Measurements from ENCODE around the gene KIF19. TPM values are rescaled to one million over a fixed set of nuclear protein-coding genes. Genes with fewer than 3 reads are reported as not detected.
"Not testable (repeated sequence)": the region's sequence is repeated elsewhere in the genome, so short reads cannot be mapped to it uniquely, and the experiment has no call there.

The KIF19 gene
- not detected in 2 replicates for total RNA-seq (2021)
- not detected for Bru-seq, nascent RNA
- BruChase-seq, experiment 1, labeled RNA remaining after a 2-hour chase: not detected
- not detected for BruChase-seq, experiment 2, labeled RNA remaining after a 6-hour chase
- long read RNA-seq: 0 reads

DNA sequence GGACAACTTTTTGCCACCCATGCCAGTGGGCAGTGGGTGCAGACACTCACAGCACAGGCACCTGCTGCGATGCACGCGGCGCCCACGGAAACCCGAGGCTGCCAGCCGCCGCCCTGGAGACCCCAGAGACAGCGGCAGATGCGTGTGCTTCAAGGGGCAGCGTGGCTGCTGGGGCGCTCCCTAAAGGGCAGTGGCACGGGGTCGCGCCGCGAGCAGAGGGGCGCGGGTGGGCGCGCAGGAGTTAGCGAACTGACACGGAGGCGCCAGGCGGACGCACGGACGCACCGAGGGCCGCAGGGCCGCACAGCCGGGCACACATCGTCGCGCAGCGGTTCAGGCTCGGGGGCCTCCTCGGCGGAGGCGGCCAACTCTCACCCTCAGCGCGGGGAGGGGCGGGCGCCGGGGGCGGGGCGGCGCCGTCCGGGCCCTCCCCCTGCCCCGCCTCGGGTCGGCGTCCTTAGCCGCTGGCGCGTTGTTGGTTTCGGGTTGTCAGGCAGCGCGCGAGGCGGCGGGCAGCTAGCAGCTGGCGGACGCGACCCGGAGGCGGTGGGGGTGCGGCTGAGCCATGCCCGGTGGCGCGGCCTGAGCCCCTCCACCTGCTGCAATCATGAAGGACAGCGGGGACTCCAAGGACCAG is at the start of gene KIF19:
TSS of gene KIF19 (plus strand) at position 484 of the 637 bp plus-strand sequence. CDS start at position 608, 124 bp downstream.
- CTCF ChIA-PET: no interaction called here
- no peaks in the 10 kb centered on the region for H3K4me1 ChIP-seq (replicated peaks; ENCODE audit: insufficient read depth)
- H3K36me3 ChIP-seq (ENCODE audit: low read depth): no peaks in the 10 kb centered on the region
- no TSS peak for BruUV-seq (replicated peaks)
- no peak within 1 kb of the TSS for H3K4me3 ChIP-seq
- H3K9me2 ChIP-seq (ENCODE audit: insufficient read depth): no peaks in the 10 kb centered on the region
- no peaks in the 10 kb centered on the region for H3K79me2 ChIP-seq (ENCODE audit: low read depth)
- H2AFZ ChIP-seq: no peak within 1 kb of the TSS
- H3K9me3 ChIP-seq (ENCODE audit: insufficient read depth, low read depth): no peaks in the 10 kb centered on the region
- intact Hi-C loops (cut with micrococcal nuclease; ENCODE audit: unreplicated experiment): no loop called here
- H3K4me2 ChIP-seq: peak within 1 kb of the TSS; percentile 28; the same call in 1 of the 2 replicates
- H4K20me1 ChIP-seq (ENCODE audit: insufficient read depth): no peaks in the 10 kb centered on the region
- H3K27me3 ChIP-seq (ENCODE audit: insufficient read depth, low read depth): peaks cover 57% of the 10 kb centered on the region
- POLR2A ChIA-PET (ENCODE audit: unreplicated experiment): no interaction called here
- TF ChIP-seq, protein P1, sequence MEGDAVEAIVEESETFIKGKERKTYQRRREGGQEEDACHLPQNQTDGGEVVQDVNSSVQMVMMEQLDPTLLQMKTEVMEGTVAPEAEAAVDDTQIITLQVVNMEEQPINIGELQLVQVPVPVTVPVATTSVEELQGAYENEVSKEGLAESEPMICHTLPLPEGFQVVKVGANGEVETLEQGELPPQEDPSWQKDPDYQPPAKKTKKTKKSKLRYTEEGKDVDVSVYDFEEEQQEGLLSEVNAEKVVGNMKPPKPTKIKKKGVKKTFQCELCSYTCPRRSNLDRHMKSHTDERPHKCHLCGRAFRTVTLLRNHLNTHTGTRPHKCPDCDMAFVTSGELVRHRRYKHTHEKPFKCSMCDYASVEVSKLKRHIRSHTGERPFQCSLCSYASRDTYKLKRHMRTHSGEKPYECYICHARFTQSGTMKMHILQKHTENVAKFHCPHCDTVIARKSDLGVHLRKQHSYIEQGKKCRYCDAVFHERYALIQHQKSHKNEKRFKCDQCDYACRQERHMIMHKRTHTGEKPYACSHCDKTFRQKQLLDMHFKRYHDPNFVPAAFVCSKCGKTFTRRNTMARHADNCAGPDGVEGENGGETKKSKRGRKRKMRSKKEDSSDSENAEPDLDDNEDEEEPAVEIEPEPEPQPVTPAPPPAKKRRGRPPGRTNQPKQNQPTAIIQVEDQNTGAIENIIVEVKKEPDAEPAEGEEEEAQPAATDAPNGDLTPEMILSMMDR (conservative IDR thresholded peaks at IDR 0.05): no peak
- TF ChIP-seq EZH2 (IDR thresholded peaks at IDR 0.05; ENCODE audit: low read depth): no peak
- H3F3A ChIP-seq (ENCODE audit: insufficient read depth, low read depth): no peaks in the 10 kb centered on the region
- no peak within 1 kb of the TSS for H3K27ac ChIP-seq
- DNase-seq: no peak

GRCh38 chr17:74276541-74277009 is 49.5 kb upstream of the KIF19 start:
- no peak overlapping the region for H3K4me3 ChIP-seq
- no peak for DNase-seq
- TF ChIP-seq EZH2 (IDR thresholded peaks at IDR 0.05; ENCODE audit: low read depth): no peak
- TF ChIP-seq, protein P1 (conservative IDR thresholded peaks at IDR 0.05): no peak
- no peaks in the 10 kb centered on the region for H3K4me1 ChIP-seq (replicated peaks; ENCODE audit: insufficient read depth)
- no peaks in the 10 kb centered on the region for H4K20me1 ChIP-seq (ENCODE audit: insufficient read depth)
- no peak overlapping the region for H3K27ac ChIP-seq
- H3K9me3 ChIP-seq (ENCODE audit: insufficient read depth, low read depth): no peaks in the 10 kb centered on the region
- no peak overlapping the region for H3K4me2 ChIP-seq
- H3K27me3 ChIP-seq (ENCODE audit: insufficient read depth, low read depth): peaks cover 77% of the 10 kb centered on the region
- no peaks in the 10 kb centered on the region for H3K36me3 ChIP-seq (ENCODE audit: low read depth)
- CTCF ChIA-PET: no interaction called here
- no TSS peak for BruUV-seq (replicated peaks)
- POLR2A ChIA-PET (ENCODE audit: unreplicated experiment): no interaction called here
- intact Hi-C loops (cut with micrococcal nuclease; ENCODE audit: unreplicated experiment): no loop called here
- H2AFZ ChIP-seq: no peak overlapping the region
- H3K79me2 ChIP-seq (ENCODE audit: low read depth): no peaks in the 10 kb centered on the region
- no peaks in the 10 kb centered on the region for H3K9me2 ChIP-seq (ENCODE audit: insufficient read depth)
- H3F3A ChIP-seq (ENCODE audit: insufficient read depth, low read depth): no peaks in the 10 kb centered on the region

GRCh38 chr17:74277935-74278334 is 48.1 kb upstream of the KIF19 start:
- no peak overlapping the region for H3K27ac ChIP-seq
- H3K9me3 ChIP-seq (ENCODE audit: insufficient read depth, low read depth): no peaks in the 10 kb centered on the region
- no peak for TF ChIP-seq EZH2 (IDR thresholded peaks at IDR 0.05; ENCODE audit: low read depth)
- TF ChIP-seq, protein P1 (conservative IDR thresholded peaks at IDR 0.05): no peak
- POLR2A ChIA-PET (ENCODE audit: unreplicated experiment): no interaction called here
- no peak for DNase-seq
- H3K4me3 ChIP-seq: no peak overlapping the region
- no peak overlapping the region for H3K4me2 ChIP-seq
- intact Hi-C loops (cut with micrococcal nuclease; ENCODE audit: unreplicated experiment): no loop called here
- CTCF ChIA-PET: no interaction called here
- H3K9me2 ChIP-seq (ENCODE audit: insufficient read depth): no peaks in the 10 kb centered on the region
- BruUV-seq (replicated peaks): no TSS peak
- no peaks in the 10 kb centered on the region for H3K79me2 ChIP-seq (ENCODE audit: low read depth)
- H2AFZ ChIP-seq: no peak overlapping the region
- no peaks in the 10 kb centered on the region for H3F3A ChIP-seq (ENCODE audit: insufficient read depth, low read depth)
- peaks cover 66% of the 10 kb centered on the region for H3K27me3 ChIP-seq (ENCODE audit: insufficient read depth, low read depth)
- no peaks in the 10 kb centered on the region; the same call in 1 of the 2 replicates for H3K4me1 ChIP-seq (replicated peaks; ENCODE audit: insufficient read depth)
- H4K20me1 ChIP-seq (ENCODE audit: insufficient read depth): no peaks in the 10 kb centered on the region
- H3K36me3 ChIP-seq (ENCODE audit: low read depth): no peaks in the 10 kb centered on the region

DNA sequence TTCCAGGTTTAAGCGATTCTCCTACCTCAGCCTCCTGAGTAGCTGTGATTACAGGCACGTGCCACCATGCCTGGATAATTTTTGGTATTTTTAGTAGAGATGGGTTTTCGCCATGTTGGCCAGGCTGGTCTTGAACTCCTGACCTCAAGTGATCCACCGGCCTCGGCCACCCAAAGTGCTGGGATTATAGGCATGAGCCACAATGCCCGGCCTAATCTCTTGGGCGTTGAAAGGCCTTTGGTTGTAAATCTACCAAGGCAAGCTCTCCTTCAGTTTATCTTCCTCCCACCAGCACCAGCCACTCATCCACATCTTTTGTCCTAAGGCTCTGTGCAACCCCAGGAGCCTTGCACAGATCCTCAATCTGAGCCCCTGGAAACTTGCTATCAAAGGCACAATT is 46.4 kb upstream of the KIF19 start:
- DNase-seq; POLR2A ChIA-PET (ENCODE audit: unreplicated experiment); H3K36me3 ChIP-seq (ENCODE audit: low read depth): not testable (repeated sequence)

More for the DNA sequence above, 46.4 kb upstream of the KIF19 start:
- H3K79me2 ChIP-seq (ENCODE audit: low read depth); CTCF ChIA-PET; H3K9me2 ChIP-seq (ENCODE audit: insufficient read depth); H3K9me3 ChIP-seq (ENCODE audit: insufficient read depth, low read depth); H2AFZ ChIP-seq; BruUV-seq (replicated peaks); H3K27ac ChIP-seq; H3K4me2 ChIP-seq; H3F3A ChIP-seq (ENCODE audit: insufficient read depth, low read depth); H3K4me3 ChIP-seq; H3K4me1 ChIP-seq (replicated peaks; ENCODE audit: insufficient read depth); H4K20me1 ChIP-seq (ENCODE audit: insufficient read depth): not testable (repeated sequence)
- peaks cover 56% of the 10 kb centered on the region for H3K27me3 ChIP-seq (ENCODE audit: insufficient read depth, low read depth)
- intact Hi-C loops (cut with micrococcal nuclease; ENCODE audit: unreplicated experiment): loop anchor here (5.0 kb wide), 1 partner anchor 67 kb away; the partner anchor contains the start of gene TTYH2
